ENCODE measurements around the gene CNTNAP2. TPM values are rescaled to one million over a fixed set of nuclear protein-coding genes. Genes with fewer than 3 reads are reported as not detected.

CNTNAP2 gene
- total RNA-seq, 1 experiment from 2014 or later, result 64.5 TPM

DNA sequence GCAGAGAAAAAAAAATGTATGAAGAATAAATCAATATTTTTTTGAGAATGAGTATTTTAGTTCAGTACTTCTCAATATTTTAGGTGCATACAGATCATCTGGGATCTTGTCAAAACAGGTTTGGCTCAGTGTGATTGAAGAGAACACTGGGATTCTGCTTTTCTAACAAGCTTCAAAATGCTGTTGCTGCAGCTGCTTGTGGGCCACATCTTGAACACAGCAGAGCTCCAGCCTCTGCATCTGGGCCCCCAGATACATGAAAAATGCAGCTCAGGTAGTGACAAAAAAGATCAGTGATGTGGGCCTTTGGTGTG is 1296.9 kb downstream of the CNTNAP2 start:
- Histone ChIP-seq H2BK120ac (ENCODE audit: low read depth, low read length, poor library complexity, severe bottlenecking) (no peak overlapping the region), H3K27ac (ENCODE audit: insufficient read length, low read depth, low read length) (no peak overlapping the region)
- no peak overlapping the region for H3K27ac Mint-ChIP-seq

More for the DNA sequence above, 1296.9 kb downstream of the CNTNAP2 start:
- H2BK20ac ChIP-seq (ENCODE audit: low read depth, low read length, poor library complexity, severe bottlenecking), result no peak overlapping the region
- H3K14ac ChIP-seq (ENCODE audit: insufficient read depth, low read length), result no peak overlapping the region
- no peaks in the 10 kb centered on the region for H3K27me3 ChIP-seq (ENCODE audit: insufficient read depth, low read length)
- H3K4me3 Mint-ChIP-seq, result no peak overlapping the region
- H3K9me3 Mint-ChIP-seq, result no peaks in the 10 kb centered on the region; a peak in 1 of 5 replicates
- H3T11ph ChIP-seq (ENCODE audit: low read length), result no peak overlapping the region
- no peaks in the 10 kb centered on the region; the same call in 1 of the 2 replicates for H3K27me3 Mint-ChIP-seq (ENCODE audit: low read depth)
- no peaks in the 10 kb centered on the region for H3K4me1 Mint-ChIP-seq
- no peak overlapping the region for H4K8ac ChIP-seq (replicated peaks; ENCODE audit: insufficient read length, low read depth, low read length)
- H3K79me1 ChIP-seq (ENCODE audit: insufficient read depth, low read depth, low read length, poor library complexity, severe bottlenecking), result no peaks in the 10 kb centered on the region
- H3K4ac ChIP-seq (ENCODE audit: low read depth, low read length), result no peak overlapping the region
- H2AK5ac ChIP-seq (ENCODE audit: insufficient read length, low read length), result no peak overlapping the region
- no peaks in the 10 kb centered on the region for H3K4me1 ChIP-seq (ENCODE audit: insufficient read depth, low read length)
- H2AFZ ChIP-seq (ENCODE audit: low read length), result no peak overlapping the region
- no peak overlapping the region for H3K23ac ChIP-seq (ENCODE audit: insufficient read length, low read depth, low read length)
- no peak overlapping the region for H3K4me2 ChIP-seq (ENCODE audit: insufficient read depth, insufficient read length, low read length)
- no peaks in the 10 kb centered on the region for H3K36me3 Mint-ChIP-seq (ENCODE audit: insufficient read depth in 1 of 3, low read depth in 3 of 3)
- H3K23me2 ChIP-seq (ENCODE audit: insufficient read length, low read depth, low read length, poor library complexity, severe bottlenecking), result no peaks in the 10 kb centered on the region
- no peak overlapping the region for H3K18ac ChIP-seq (ENCODE audit: insufficient read length, low read depth, low read length)
- no peak overlapping the region for H4K5ac ChIP-seq (ENCODE audit: insufficient read length, low read depth, low read length)
- H2BK5ac ChIP-seq (ENCODE audit: insufficient read length, low read length), result no peak overlapping the region
- H2BK12ac ChIP-seq (ENCODE audit: insufficient read length, low read depth, low read length), result no peak overlapping the region
- H4K20me1 ChIP-seq (ENCODE audit: control insufficient read depth, insufficient read depth, insufficient read length), result no peaks in the 10 kb centered on the region
- no peak overlapping the region for H4K91ac ChIP-seq (ENCODE audit: insufficient read length, low read depth, low read length)
- H3K9me3 ChIP-seq (ENCODE audit: control insufficient read depth, low read depth, low read length), result no peaks in the 10 kb centered on the region
- H2BK15ac ChIP-seq (ENCODE audit: low read depth, low read length), result no peak overlapping the region
- H3K56ac ChIP-seq (ENCODE audit: insufficient read length, low read depth, low read length), result no peak overlapping the region
- TF ChIP-seq, protein P1, sequence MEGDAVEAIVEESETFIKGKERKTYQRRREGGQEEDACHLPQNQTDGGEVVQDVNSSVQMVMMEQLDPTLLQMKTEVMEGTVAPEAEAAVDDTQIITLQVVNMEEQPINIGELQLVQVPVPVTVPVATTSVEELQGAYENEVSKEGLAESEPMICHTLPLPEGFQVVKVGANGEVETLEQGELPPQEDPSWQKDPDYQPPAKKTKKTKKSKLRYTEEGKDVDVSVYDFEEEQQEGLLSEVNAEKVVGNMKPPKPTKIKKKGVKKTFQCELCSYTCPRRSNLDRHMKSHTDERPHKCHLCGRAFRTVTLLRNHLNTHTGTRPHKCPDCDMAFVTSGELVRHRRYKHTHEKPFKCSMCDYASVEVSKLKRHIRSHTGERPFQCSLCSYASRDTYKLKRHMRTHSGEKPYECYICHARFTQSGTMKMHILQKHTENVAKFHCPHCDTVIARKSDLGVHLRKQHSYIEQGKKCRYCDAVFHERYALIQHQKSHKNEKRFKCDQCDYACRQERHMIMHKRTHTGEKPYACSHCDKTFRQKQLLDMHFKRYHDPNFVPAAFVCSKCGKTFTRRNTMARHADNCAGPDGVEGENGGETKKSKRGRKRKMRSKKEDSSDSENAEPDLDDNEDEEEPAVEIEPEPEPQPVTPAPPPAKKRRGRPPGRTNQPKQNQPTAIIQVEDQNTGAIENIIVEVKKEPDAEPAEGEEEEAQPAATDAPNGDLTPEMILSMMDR (conservative IDR thresholded peaks at IDR 0.05), result no peak
- DNase-seq, result no peak
- no peak overlapping the region for H3K9ac ChIP-seq (ENCODE audit: extremely low read depth, insufficient read length, low read length)
- H3K79me2 ChIP-seq (ENCODE audit: insufficient read depth, low read length), result no peaks in the 10 kb centered on the region
